ENCODE data around the gene POU2AF1.

- TF ChIP-seq GABPA (IDR thresholded peaks at IDR 0.05; ENCODE audit: borderline replicate concordance, insufficient read depth, low read length) = no peak
- no peak for TF ChIP-seq RAD21 (IDR thresholded peaks at IDR 0.05 in 1 of 2, conservative IDR thresholded peaks at IDR 0.05 in 1 of 2; ENCODE audit: low read depth in 2 of 2, low read length in 2 of 2)
- no peak for TF ChIP-seq EP300 (IDR thresholded peaks at IDR 0.05; ENCODE audit: borderline replicate concordance in 1 of 2, low read depth in 2 of 2, low read length in 2 of 2)
- TF ChIP-seq TAF1 (IDR thresholded peaks at IDR 0.05; ENCODE audit: low read depth, low read length) = no peak
- TF ChIP-seq POLR2A (IDR thresholded peaks at IDR 0.05; ENCODE audit: control extremely low read depth in 1 of 2, low read depth in 2 of 2, low read length in 2 of 2) = no peak
- no peak for TF ChIP-seq CTCF (IDR thresholded peaks at IDR 0.05; ENCODE audit: control extremely low read depth in 1 of 3, insufficient read depth in 1 of 3, low read depth in 1 of 3, low read length in 3 of 3)
These were observed 24.1 kb upstream of the POU2AF1 start for GRCh38 chr11:111403051-111403726.

Data from H1 (cell line).